Activated T-helper 1 cell treated with anti-CD3 and anti-CD28 coated beads, Interleukin-12 subunit alpha, Interleukin-12 subunit beta, Interleukin-2, Interleukin-4 antibody, amounts not matched to agents 30 ng/mL and 10 ng/mL and 1 ng/mL, durations not matched to agents 14 hours and 24 hours and 36 hours (primary cell): Measurements from ENCODE around the gene NACC2. TPM values are rescaled to one million over a fixed set of nuclear protein-coding genes. Genes with fewer than 3 reads are reported as not detected.

Experiments used
- DNase-seq: peaks from one replicate; pipeline ENCODE4 v3.0.0; 2021; ENCODE audit warnings: low spot score
- H3K27ac Mint-ChIP-seq: one replicate; pipeline ENCODE4 v1.8.0; 2021; ENCODE audit warnings: mild to moderate bottlenecking, mixed read lengths
- H3K27me3 Mint-ChIP-seq: one replicate; pipeline ENCODE4 v1.8.0; 2022; ENCODE audit warnings: mild to moderate bottlenecking, moderate library complexity, mixed read lengths; ENCODE audit not compliant: insufficient read depth
- H3K36me3 Mint-ChIP-seq: one replicate; pipeline ENCODE4 v1.8.0; 2021; ENCODE audit warnings: low read depth, mixed read lengths
- H3K4me1 Mint-ChIP-seq: one replicate; pipeline ENCODE4 v1.8.0; 2021; ENCODE audit warnings: low read depth, mixed read lengths
- H3K4me3 Mint-ChIP-seq: one replicate; pipeline ENCODE4 v1.8.0; 2021; ENCODE audit warnings: mild to moderate bottlenecking, moderate library complexity, mixed read lengths
- H3K9me3 Mint-ChIP-seq: one replicate; pipeline ENCODE4 v1.8.0; 2021; ENCODE audit warnings: mixed read lengths
- intact Hi-C: fragments of 100-400 bp; cut with micrococcal nuclease; formaldehyde crosslinking; loops from one replicate; pipeline ENCODE4 v1.15.1; 2024
- total RNA-seq: library from RNA; stranded (reverse); gene quantifications from 2 replicates; pipeline ENCODE4 v1.2.3, GENCODE V29; 2022

NACC2 gene
- total RNA-seq, 1 donor from 2014 or later, result 3.7 TPM

- no peak for DNase-seq
- H3K9me3 Mint-ChIP-seq, result no peaks in the 10 kb centered on the region
- H3K4me3 Mint-ChIP-seq, result no peak overlapping the region
- intact Hi-C loops, result no loop called here
- no peaks in the 10 kb centered on the region for H3K27me3 Mint-ChIP-seq
- H3K36me3 Mint-ChIP-seq, result no peaks in the 10 kb centered on the region
- no peaks in the 10 kb centered on the region for H3K4me1 Mint-ChIP-seq
- H3K27ac Mint-ChIP-seq, result no peak overlapping the region
Observed at GRCh38 chr9:136084063-136084944, 10.8 kb downstream of the NACC2 start.

DNA sequence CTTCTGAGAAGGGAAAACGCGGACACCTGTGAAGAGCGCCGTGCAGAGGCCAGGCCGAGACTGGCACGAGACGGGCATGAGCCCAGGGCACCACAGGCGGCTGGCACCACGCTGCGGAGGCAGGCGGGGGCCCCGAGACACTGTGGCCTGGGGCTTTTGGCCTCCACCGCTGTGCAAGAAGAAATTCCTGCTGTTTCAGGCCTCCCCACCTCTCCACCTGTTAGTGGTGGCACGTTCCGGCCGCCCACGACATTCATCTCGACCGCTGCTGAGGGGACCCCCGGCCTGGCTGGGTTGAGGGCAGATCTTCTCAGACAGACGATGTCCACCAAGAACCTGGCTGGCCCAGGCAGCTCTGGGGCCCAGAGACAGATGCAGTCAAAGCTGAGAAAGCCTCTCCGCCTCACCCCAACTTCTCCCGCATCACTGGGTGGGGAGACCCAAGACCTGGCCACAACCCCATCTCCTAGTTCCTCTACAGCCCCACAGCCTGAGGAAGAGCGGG is 11.5 kb downstream of the NACC2 start:
- no peak for DNase-seq
- no peaks in the 10 kb centered on the region for H3K9me3 Mint-ChIP-seq
- intact Hi-C loops, result no loop called here
- no peak overlapping the region for H3K4me3 Mint-ChIP-seq
- no peak overlapping the region for H3K27ac Mint-ChIP-seq
- no peaks in the 10 kb centered on the region for H3K27me3 Mint-ChIP-seq
- H3K36me3 Mint-ChIP-seq, result no peaks in the 10 kb centered on the region
- no peaks in the 10 kb centered on the region for H3K4me1 Mint-ChIP-seq

DNA sequence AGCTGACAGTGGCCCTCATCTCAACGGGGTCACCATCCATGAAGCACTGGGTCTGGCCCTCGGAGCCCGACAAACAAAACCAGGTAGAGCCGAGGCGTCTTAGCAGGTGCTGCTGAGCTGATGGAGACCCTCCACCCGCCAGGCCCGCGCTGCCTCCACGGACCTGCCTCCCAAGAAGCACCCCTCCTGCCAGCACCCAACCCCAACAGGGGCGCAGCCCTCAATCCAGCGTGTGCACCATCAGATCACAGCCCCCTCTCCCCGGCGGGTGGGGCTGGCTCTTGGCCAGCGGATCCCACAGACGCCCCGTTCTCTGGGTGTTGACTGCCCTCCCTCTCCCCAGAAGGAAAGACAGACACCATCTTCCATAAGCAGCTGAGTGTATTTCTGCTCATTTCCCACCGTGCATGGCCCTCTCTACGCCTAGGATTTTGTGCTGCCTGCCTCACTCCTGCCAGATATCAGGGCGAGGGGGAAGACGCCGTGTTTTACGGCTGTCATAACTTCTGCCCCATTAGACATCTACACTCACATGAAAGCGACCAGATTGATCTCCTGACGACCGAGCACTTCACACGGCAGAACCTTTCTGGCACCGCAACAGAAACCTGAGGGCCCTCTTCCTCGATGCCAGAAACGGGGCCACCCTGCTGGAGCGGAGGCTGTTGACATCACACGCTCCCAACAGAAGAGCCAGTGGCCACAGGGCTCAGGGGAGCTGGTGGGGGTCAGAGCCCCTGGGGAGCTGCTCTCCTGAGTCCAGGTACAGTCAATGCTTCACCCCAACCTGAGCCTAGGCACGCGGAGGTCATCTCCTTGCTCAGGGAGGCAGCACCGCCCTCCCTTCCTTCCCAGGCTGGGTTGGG is 12.4 kb downstream of the NACC2 start:
- Mint-ChIP-seq H3K4me3 (no peak overlapping the region), H3K27me3 (no peaks in the 10 kb centered on the region), H3K9me3 (no peaks in the 10 kb centered on the region), H3K4me1 (no peaks in the 10 kb centered on the region), H3K36me3 (no peaks in the 10 kb centered on the region), H3K27ac (no peak overlapping the region)
- intact Hi-C loops, result no loop called here
- DNase-seq, result no peak

DNA sequence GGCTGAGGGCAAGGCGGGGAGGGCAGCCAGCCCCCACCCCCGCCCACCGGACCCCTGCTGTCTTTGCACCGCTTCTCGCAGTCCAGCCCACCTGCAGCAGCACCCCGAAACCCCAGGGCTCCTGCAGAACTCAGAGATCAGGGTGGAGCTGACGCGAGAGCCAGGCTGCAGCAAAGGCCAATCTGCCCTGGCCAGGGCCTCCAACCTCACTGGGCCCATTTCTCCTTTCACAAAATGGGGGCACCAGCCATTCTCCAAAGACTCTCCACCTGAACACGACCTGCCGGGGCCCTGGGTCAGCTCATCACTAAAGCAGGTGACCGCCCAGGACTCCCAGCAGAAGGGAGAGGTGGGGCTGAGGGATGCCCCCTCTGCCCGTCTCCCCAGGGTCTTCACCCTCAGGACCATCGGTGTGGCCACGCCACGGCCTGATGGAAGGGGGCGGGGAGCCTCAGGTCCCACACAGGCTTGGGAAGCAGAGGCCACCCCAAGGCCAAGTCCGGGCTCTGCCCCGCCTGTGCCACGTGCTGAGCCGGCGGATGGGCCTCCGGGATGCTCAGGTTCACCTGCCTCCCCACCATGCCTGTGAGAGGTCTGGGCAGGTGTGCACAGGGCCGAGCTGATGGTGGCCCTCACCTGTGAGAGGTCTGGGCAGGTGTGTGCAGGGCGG is 13.1 kb downstream of the NACC2 start:
- DNase-seq, result no peak
- intact Hi-C loops, result no loop called here

DNA sequence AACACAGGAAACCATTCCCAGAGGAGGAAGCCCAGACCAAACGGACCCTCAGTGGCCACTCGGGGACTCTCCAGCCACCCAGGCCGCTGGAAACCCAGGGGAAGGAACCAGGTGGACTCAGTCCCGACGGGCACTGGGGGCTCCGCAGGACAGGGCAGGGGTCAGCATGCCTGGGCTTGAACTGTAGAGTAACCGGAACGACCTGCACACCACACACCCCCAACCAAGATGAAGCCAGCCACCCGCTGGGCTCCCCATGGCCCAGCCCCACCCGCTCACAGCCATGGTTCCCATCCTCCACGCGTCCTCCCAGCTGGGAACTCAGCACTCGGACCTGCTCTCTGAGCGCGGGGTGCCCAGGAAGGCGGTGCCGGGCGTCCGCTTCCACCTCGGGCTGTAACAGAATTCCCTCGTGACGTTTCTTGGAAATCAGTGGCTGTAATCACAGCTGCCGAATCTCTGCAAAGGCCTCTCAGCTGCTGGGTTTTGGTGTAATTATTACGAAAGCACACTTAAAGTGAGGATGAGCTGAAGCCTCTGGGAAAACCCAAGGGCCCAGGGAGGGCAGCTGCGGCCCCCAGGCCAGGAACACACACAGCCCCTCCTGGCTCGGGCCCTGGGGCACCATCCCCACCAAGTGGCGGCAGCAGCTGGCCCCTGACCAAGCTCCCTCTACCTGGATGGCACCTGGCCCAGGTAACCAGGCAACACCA is 13.8 kb downstream of the NACC2 start:
- H3K4me1 Mint-ChIP-seq, result no peaks in the 10 kb centered on the region
- H3K36me3 Mint-ChIP-seq, result no peaks in the 10 kb centered on the region
- H3K9me3 Mint-ChIP-seq, result no peaks in the 10 kb centered on the region
- H3K27ac Mint-ChIP-seq, result no peak overlapping the region
- no peaks in the 10 kb centered on the region for H3K27me3 Mint-ChIP-seq
- intact Hi-C loops, result no loop called here
- H3K4me3 Mint-ChIP-seq, result no peak overlapping the region
- DNase-seq, result no peak

More for the DNA sequence above, 13.1 kb downstream of the NACC2 start:
- H3K27me3 Mint-ChIP-seq, result no peaks in the 10 kb centered on the region
- no peaks in the 10 kb centered on the region for H3K9me3 Mint-ChIP-seq
- no peaks in the 10 kb centered on the region for H3K4me1 Mint-ChIP-seq
- H3K4me3 Mint-ChIP-seq, result no peak overlapping the region
- no peaks in the 10 kb centered on the region for H3K36me3 Mint-ChIP-seq
- H3K27ac Mint-ChIP-seq, result no peak overlapping the region

GRCh38 chr9:136080716-136081112 is 14.4 kb downstream of the NACC2 start:
- Mint-ChIP-seq H3K4me1 (no peaks in the 10 kb centered on the region), H3K9me3 (no peaks in the 10 kb centered on the region), H3K36me3 (no peaks in the 10 kb centered on the region), H3K27ac (no peak overlapping the region), H3K27me3 (no peaks in the 10 kb centered on the region), H3K4me3 (no peak overlapping the region)
- no peak for DNase-seq
- intact Hi-C loops, result no loop called here

DNA sequence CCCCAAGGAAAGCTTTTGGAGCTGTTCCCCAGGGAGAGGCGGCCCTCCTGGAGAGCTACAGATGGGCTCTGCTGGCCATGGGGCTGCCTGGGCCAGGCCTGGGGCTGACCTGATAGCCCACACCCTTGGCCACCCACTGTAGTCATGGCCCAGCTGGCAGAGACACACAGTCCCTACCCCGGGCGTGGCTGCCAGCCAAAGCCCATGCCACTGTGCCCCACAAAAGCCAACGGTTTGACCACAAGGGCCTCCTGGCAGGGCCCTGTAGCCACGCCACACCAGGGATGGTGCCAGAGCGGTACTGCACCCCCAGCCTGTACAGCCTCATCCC is 15.2 kb downstream of the NACC2 start:
- Mint-ChIP-seq H3K4me3 (no peak overlapping the region), H3K4me1 (no peaks in the 10 kb centered on the region), H3K27me3 (no peaks in the 10 kb centered on the region), H3K27ac (no peak overlapping the region), H3K36me3 (no peaks in the 10 kb centered on the region), H3K9me3 (no peaks in the 10 kb centered on the region)
- no peak for DNase-seq
- intact Hi-C loops, result no loop called here

- no peaks in the 10 kb centered on the region for H3K4me1 Mint-ChIP-seq
- H3K4me3 Mint-ChIP-seq, result no peak overlapping the region
- no peak overlapping the region for H3K27ac Mint-ChIP-seq
- H3K27me3 Mint-ChIP-seq, result no peaks in the 10 kb centered on the region
- no peaks in the 10 kb centered on the region for H3K36me3 Mint-ChIP-seq
- H3K9me3 Mint-ChIP-seq, result no peaks in the 10 kb centered on the region
- intact Hi-C loops, result no loop called here
- no peak for DNase-seq
Observed at GRCh38 chr9:136079211-136079915, 15.7 kb downstream of the NACC2 start.

GRCh38 chr9:136078498-136079011 is 16.5 kb downstream of the NACC2 start:
- no peak for DNase-seq
- intact Hi-C loops, result no loop called here
- Mint-ChIP-seq H3K27ac (no peak overlapping the region), H3K27me3 (no peaks in the 10 kb centered on the region), H3K9me3 (no peaks in the 10 kb centered on the region), H3K4me1 (no peaks in the 10 kb centered on the region), H3K36me3 (no peaks in the 10 kb centered on the region), H3K4me3 (no peak overlapping the region)

GRCh38 chr9:136078024-136078423 is 17.1 kb downstream of the NACC2 start:
- H3K36me3 Mint-ChIP-seq, result no peaks in the 10 kb centered on the region
- intact Hi-C loops, result no loop called here
- DNase-seq, result no peak
- H3K4me1 Mint-ChIP-seq, result no peaks in the 10 kb centered on the region
- H3K27ac Mint-ChIP-seq, result no peak overlapping the region
- H3K4me3 Mint-ChIP-seq, result no peak overlapping the region
- no peaks in the 10 kb centered on the region for H3K27me3 Mint-ChIP-seq
- H3K9me3 Mint-ChIP-seq, result no peaks in the 10 kb centered on the region

- intact Hi-C loops, result no loop called here
- Mint-ChIP-seq H3K4me1 (no peaks in the 10 kb centered on the region), H3K36me3 (no peaks in the 10 kb centered on the region), H3K27me3 (no peaks in the 10 kb centered on the region), H3K4me3 (no peak overlapping the region), H3K9me3 (no peaks in the 10 kb centered on the region), H3K27ac (no peak overlapping the region)
- no peak for DNase-seq
Observed at GRCh38 chr9:136077491-136077890, 17.6 kb downstream of the NACC2 start.
